ENCODE results near the gene BCAP29. TPM values are rescaled to one million over a fixed set of nuclear protein-coding genes. Genes with fewer than 3 reads are reported as not detected.
A peak's percentile ranks its signal among the peaks of the same experiment; 100 is the strongest.
"Not testable (repeated sequence)": the region's sequence is repeated elsewhere in the genome, so short reads cannot be mapped to it uniquely, and the experiment has no call there.

BCAP29 gene
- 10 to 100 TPM; 45.9 to 87.7 (median 63.3) TPM for polyA plus RNA-seq (ENCODE audit: insufficient read length in 4 of 4)

GRCh38 chr7:107579885-107580715, at the start of gene BCAP29:
Gene BCAP29, plus strand, starts transcription at chr7:107580246. Its CDS starts 527 bp downstream, at chr7:107580773.
- DNase-seq (ENCODE audit: low read depth in 4 of 4, low spot score in 3 of 4): peak in 3 of 4 donors; percentile 45 to 56 (median 47)

GRCh38 chr7:107530751-107531150, 49.3 kb upstream of the BCAP29 start:
- DNase-seq (ENCODE audit: low read depth in 4 of 4, low spot score in 3 of 4): no peak

GRCh38 chr7:107534139-107534538, 45.9 kb upstream of the BCAP29 start:
- DNase-seq (ENCODE audit: low read depth in 4 of 4, low spot score in 3 of 4): no peak

- not testable (repeated sequence) for DNase-seq (ENCODE audit: low read depth in 4 of 4, low spot score in 3 of 4)
Observed at GRCh38 chr7:107537228-107537627, 42.8 kb upstream of the BCAP29 start.

- no peak for DNase-seq (ENCODE audit: low read depth in 4 of 4, low spot score in 3 of 4)
Observed at GRCh38 chr7:107538001-107538400, 42.0 kb upstream of the BCAP29 start.

- no peak for DNase-seq (ENCODE audit: low read depth in 4 of 4, low spot score in 3 of 4)
Observed at GRCh38 chr7:107543338-107543993, 36.6 kb upstream of the BCAP29 start.

- no peak for DNase-seq (ENCODE audit: low read depth in 4 of 4, low spot score in 3 of 4)
Observed at GRCh38 chr7:107544848-107545591, 35.0 kb upstream of the BCAP29 start.

- no peak for DNase-seq (ENCODE audit: low read depth in 4 of 4, low spot score in 3 of 4)
Observed at GRCh38 chr7:107551936-107552335, 28.1 kb upstream of the BCAP29 start.

GRCh38 chr7:107555893-107556292, 24.2 kb upstream of the BCAP29 start:
- DNase-seq (ENCODE audit: low read depth in 4 of 4, low spot score in 3 of 4): no peak

- no peak for DNase-seq (ENCODE audit: low read depth in 4 of 4, low spot score in 3 of 4)
Observed at GRCh38 chr7:107559864-107560263, 20.2 kb upstream of the BCAP29 start.

GRCh38 chr7:107560898-107561516, 19.0 kb upstream of the BCAP29 start:
- DNase-seq (ENCODE audit: low read depth in 4 of 4, low spot score in 3 of 4): no peak

- DNase-seq (ENCODE audit: low read depth in 4 of 4, low spot score in 3 of 4): peak in 1 of 4 donors; percentile 50
Observed at GRCh38 chr7:107563081-107563774, 16.8 kb upstream of the BCAP29 start.

GRCh38 chr7:107563775-107564552, 16.1 kb upstream of the BCAP29 start, which contains the start of the genes COG5 and DUS4L:
Gene COG5, minus strand, starts transcription at chr7:107563920. Its CDS starts 24 bp downstream, at chr7:107563896.
Gene DUS4L, plus strand, starts transcription at chr7:107563971. Its CDS starts 3,100 bp downstream, at chr7:107567071.
- DNase-seq (ENCODE audit: low read depth in 4 of 4, low spot score in 3 of 4): peak; percentile 72 to 81 (median 76)

GRCh38 chr7:107564553-107565298, 15.3 kb upstream of the BCAP29 start:
- DNase-seq (ENCODE audit: low read depth in 4 of 4, low spot score in 3 of 4): no peak

GRCh38 chr7:107570298-107570697, 9.7 kb upstream of the BCAP29 start:
- DNase-seq (ENCODE audit: low read depth in 4 of 4, low spot score in 3 of 4): no peak

- DNase-seq (ENCODE audit: low read depth in 4 of 4, low spot score in 3 of 4): no peak
Observed at GRCh38 chr7:107573537-107573936, 6.5 kb upstream of the BCAP29 start.

- no peak for DNase-seq (ENCODE audit: low read depth in 4 of 4, low spot score in 3 of 4)
Observed at GRCh38 chr7:107579554-107579884, 527 bp upstream of the BCAP29 start.

GRCh38 chr7:107580716-107581383, 804 bp downstream of the BCAP29 start:
- no peak for DNase-seq (ENCODE audit: low read depth in 4 of 4, low spot score in 3 of 4)
